NB4 (cell line): ENCODE measurements around the gene NME3.

Source experiments
- CTCF ChIP-seq: IDR thresholded peaks from one replicate; pipeline ENCODE4 v1.5.1; 2012; ENCODE audit warnings: low read depth, low read length
- MYC ChIP-seq: IDR thresholded peaks from 2 replicates; pipeline ENCODE4 v1.6.1; 2011; ENCODE audit warnings: low read depth, low read length
- POLR2A ChIP-seq: IDR thresholded peaks from 2 replicates; pipeline ENCODE4 v1.6.1; 2011; ENCODE audit warnings: mild to moderate bottlenecking; ENCODE audit not compliant: insufficient read length; ENCODE audit errors: extremely low read depth
- TF ChIP-seq, protein P1 (sequence below): IDR thresholded peaks from 2 replicates; pipeline ENCODE4 v1.6.1; 2011; ENCODE audit warnings: low read depth, low read length

- no peak for TF ChIP-seq CTCF
- TF ChIP-seq, protein P1, sequence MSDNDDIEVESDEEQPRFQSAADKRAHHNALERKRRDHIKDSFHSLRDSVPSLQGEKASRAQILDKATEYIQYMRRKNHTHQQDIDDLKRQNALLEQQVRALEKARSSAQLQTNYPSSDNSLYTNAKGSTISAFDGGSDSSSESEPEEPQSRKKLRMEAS, result no peak
- no peak for TF ChIP-seq POLR2A
- TF ChIP-seq MYC, result no peak
Observed at GRCh38 chr16:1729026-1729425, 42.3 kb downstream of the NME3 start.
